ENCODE results near the gene CEPT1.

The CEPT1 gene

DNA sequence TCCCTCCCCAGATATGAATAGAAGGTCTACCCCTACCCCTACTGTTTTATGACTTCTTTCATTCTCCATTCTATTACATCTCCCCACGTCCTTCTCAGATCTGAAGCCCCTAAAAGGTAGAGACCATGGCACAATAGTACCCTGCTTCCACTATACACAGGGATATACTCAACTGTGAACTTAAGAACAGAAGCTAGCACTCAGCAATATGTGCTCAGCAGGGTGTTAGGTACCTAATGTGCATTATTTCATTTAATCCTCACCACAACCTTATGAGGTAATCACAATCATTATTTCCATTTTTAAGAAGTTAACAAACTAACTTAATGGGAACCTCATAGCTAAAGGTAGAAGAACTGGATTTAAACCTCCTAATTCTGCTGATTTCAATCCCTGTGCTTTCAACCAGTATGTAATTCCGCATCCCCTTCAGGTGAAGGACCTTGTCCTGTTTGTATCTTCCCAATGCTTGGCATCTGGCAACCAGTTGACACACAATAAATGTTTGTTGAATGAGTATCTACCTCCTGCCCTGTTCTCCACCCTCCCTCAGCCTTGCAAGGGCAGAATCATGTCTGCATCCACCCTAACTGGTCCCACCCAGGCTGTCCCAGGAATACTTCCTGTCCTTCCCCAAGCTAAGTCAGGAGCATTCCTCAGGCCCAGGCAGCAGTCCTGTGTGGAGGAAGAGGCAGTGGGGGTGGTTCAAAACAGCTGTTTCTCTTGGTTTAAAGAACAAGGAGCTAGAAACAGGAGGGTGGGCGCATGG, 53.9 kb downstream of the CEPT1 start:
- peak; percentile 44 for DNase-seq

- no peak for DNase-seq
Observed at GRCh38 chr1:111195002-111195684, 55.1 kb downstream of the CEPT1 start.

DNA sequence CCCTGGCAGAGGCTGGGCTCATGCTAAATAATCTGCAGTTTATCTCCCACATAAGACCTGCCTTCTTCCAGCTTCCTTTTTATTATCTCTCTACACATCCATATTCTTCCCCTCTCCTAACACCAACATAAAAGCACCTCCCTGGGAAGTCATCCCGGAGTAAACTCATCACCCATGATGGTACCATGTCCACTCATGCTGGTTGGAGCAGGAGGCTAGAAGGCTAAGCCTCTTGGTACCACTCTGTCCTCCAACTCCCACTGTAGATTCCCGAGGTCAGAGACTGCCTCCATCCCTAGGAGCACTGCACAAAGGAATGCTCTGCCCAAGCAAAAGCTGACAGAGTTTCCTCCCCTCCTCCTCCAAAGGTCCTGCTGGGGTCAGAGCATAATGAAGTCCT, 56.2 kb downstream of the CEPT1 start:
- no peak for DNase-seq

DNA sequence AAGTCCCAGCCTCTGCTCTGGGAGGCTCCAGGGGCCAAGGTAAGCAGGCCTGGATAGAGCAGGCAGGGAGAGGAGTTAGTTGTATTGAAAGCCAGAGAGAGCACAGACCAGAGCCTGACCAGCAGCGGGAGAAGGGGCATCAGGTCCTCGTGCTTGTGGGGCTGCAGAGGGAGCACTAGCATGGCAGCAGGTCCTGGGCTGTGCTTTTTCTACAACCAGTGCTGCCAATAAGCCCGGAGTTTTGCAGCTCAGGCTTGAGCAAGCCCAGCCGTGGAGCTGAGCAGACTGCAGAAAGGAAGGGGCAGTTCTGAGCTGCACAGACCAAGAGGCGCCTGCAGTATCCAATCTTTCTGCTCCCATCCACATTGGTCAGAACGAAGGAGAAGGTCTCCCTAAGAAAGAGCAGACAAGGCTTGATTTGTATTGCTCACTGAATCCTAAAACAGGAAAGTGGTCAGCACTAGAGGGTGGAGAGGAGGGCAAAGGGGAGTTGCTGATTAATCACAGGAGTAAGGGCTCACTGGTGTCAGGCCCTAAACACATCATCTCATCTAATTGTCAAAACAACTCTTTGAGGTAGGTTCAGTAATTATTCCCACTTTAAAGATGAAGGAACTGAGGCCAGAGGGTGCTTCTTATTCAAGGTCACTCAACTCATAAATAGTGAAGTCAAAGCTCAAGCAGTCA, 57.7 kb downstream of the CEPT1 start:
- DNase-seq, result no peak

- DNase-seq, result no peak
Observed at GRCh38 chr1:111198836-111199235, 58.8 kb downstream of the CEPT1 start.

DNA sequence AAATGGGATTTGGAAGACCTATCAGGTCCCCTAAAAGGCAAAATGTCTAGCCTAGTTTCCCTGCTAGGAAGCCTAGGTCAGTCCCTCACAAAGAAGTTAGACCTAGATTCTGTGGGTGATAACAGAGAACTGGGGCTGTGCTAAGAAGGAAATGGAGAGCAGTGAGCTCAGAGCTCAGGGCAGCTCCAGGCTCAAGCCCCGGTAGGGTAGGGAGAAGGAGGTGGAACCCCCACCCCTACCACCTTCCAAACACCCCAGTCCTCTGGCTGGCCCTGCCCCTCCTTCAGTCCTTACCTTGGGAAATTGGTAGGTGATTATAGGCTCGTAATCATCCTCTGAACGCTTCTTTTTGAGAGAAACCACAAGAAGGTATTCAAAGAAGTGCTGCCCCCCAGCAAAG, 59.3 kb downstream of the CEPT1 start:
- DNase-seq, result no peak

GRCh38 chr1:111199881-111200801, 60.1 kb downstream of the CEPT1 start, which contains the start of gene DENND2D:
DENND2D (minus strand) TSS chr1:111200646; CDS start chr1:111200459, 187 bp downstream.
- DNase-seq, result no peak

GRCh38 chr1:111200802-111201161, 60.8 kb downstream of the CEPT1 start:
- no peak for DNase-seq

GRCh38 chr1:111201275-111202090, 61.5 kb downstream of the CEPT1 start:
- no peak for DNase-seq

DNA sequence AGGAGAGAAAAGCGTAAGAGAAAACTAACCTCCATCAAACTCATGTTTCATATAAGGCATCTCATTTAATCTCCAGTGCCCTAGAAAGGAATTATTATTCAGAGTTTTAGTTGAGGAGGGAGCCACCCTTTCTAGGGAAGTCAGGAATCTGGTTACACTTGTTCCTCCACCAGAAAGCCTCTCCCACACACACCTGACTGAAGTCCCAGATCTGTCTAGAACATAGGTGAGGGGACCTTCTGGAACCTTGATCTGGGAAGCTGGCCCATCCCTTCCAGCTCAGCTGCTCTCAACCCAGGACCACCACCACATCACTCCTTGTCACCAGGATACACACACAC, 62.3 kb downstream of the CEPT1 start:
- DNase-seq, result no peak

DNA sequence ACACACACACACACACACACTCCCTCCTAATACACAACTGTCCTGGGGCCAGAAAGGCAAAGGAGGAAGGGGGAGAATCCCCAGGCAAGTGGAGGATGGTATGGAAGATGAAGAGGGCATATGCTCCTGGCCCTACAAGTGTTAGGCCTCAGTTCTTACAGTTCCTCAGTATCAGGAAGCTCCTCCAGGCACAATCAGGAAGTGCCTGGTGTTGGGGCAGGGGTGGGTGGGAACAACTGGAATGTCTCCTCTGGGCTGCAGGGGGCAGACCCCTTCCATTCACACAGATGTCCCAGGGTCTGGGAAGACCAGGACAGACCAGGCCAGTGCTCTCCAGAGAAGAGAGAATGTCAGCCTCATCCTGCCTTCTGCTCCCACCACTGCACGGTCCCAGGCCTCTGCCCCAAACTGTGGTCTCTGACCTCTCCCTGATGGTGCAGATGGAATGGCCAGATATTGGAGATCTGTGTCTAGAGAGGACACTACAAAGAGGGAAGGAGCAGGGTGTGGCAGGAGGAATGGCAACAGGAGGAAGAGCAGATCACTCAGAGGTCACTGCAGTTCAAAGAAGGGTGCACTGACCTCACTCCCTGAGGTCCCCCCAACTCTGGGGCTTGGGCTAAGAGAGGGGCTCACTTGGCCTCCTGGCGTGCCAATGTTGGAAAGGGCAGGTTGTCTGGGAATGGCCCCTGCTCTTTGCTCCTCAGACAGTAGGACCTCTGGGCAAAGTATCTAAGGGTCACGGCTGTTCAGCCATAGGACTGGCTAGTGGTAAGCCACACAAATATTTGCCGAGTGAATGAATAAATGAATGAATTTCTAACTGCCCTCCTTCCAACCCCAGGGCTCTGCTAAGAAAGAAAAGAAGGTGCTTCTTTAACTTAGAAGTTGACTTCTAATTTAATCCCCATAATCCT, 62.9 kb downstream of the CEPT1 start:
- DNase-seq, result no peak

DNA sequence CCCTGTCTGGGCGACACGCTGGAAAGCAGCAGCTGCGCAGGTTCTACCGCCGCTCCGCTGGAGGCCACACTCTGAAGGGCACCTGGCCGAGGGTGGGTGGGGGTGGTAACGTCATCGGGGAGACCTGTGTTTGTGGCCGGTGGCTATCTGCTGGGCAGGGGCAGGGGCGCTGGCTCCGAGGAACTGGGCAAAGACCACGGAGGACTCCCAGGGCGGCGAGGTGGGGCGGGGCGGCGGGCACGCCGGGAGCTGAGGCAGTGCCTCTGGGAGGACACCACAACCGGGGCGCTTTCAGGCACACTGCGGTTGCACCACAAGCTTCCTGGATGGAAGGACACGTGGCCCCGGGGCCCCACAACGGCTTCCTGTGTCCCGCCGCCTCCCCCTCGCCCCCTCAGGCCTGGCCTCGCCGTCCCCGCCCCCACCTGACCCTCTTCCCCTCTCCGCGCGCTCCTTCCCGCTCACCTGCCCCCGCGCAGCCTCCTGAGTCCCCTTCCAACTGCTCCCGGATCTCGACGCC, 63.7 kb downstream of the CEPT1 start:
- DNase-seq, result peak; percentile 69

- DNase-seq, result no peak
Observed at GRCh38 chr1:111204201-111204982, 64.4 kb downstream of the CEPT1 start.

DNA sequence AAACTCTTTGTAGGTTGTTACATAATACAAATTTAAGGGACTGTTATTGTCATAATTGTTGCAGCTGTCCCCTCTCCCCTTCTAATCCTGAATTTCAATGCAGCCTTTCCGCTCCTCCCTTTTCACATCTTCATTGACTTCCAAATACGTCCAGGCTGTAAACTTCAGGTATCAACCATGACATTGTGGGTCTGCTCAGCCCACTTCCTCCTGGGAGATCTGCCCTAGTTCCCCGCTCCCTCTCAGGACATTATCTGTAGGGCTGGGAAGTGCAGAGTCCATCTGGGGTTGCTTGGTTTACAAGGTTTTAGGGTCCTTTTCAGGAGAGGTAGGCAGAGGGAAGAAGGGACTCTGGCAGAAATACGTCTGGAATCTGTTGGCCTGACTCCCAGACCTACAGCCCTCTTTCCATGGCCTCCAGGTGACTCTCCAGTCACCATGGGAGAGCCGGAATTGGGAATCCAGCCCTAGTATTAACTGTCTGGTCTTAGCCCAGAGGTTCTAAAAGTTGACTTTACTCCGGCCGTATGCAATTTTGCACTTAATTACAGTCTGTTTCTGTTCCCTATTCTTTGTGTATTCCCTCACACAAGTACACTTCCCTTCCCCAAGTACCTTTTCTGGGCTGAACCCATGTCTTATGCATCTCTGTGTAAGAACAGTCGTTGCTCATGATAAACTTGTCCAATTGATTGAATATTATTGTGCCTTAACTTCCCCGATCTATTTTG, 65.1 kb downstream of the CEPT1 start:
- no peak for DNase-seq

DNA sequence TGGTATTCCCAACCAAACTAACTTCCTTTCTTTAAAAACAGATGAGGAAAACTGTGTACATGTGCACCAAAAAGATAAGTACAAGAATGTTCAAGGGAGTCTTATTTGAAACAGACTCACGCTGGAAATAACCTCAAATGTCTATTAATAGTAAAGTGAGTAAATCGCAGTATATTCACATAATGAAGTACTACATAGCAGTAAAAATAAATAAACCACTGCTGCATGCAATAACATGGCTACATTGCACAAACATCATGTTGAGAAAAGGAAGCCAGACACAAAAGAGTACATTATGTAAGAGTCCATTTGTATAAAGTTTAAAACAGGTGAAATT, 65.7 kb downstream of the CEPT1 start:
- no peak for DNase-seq

DNA sequence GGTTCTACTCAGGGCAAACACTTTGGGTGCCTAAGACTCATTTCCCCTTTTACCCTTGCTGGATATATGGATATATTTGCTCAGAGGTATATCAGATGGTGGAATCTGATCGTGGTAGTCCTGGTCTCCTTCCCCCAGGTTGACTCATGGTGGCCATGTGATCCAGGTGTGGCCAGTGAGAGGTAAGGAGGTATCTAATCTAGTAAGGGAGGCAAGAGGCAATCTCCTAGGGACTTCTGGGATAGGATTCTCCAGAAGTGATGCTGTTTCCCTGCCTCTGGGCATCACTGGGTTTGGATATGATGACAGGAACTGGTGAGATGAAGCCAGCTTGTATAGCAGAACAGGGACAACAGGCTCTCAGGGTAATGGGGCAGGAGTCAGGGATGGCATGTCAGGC, 68.9 kb downstream of the CEPT1 start:
- DNase-seq, result no peak

DNA sequence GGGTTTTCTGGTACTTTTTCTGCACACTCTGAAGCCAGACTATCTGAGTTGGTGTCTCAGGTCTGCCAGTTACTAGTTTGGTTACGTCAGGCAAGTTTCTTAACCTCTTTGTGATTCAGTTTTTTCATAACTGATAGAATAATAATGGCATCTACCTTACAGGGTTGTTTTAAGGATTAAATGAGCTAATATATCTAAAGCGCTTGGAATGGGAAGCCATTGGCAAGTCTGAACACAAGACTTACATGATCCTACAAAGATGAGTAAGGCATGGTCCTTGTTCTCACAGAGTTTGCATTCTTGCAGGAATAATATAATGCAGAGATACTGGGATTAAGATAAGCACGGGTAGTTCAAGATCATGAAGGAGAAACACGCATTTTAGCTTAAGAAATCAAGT, 69.6 kb downstream of the CEPT1 start:
- no peak for DNase-seq

DNA sequence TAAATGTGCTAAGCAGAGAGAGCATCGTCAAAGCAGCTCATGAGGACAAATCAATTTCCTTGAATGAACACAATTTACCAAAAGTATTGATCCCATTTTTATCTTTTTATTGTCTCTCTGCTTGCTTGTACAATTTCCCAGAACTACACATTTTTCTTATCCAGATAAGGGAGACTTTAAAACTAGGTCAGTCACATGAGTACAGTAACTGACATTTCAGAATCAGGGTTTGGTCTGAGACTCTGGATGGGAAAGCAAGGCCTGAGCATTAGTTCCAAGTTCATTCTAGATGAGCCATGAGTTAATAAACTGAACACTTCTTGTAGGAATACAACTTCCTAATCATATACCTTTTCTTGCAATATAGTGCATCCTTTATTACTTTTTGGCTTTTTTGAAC, 71.9 kb downstream of the CEPT1 start:
- no peak for DNase-seq

- DNase-seq, result no peak
Observed at GRCh38 chr1:111212634-111213335, 72.8 kb downstream of the CEPT1 start.
